PC-3 (cell line): ENCODE results near the gene TMC1.

Experiments used
- CTCF ChIP-seq: fragments of 300-600 bp; sonication (generic); conservative IDR thresholded peaks from 2 replicates; pipeline ENCODE4 v1.5.1; 2017; ENCODE audit warnings: antibody characterized with exemption, low read depth, mild to moderate bottlenecking, low read length
- EZH2phosphoT487 ChIP-seq: fragments of 300-600 bp; sonication (generic); IDR thresholded peaks from 2 replicates; pipeline ENCODE4 v1.6.1; 2018; ENCODE audit warnings: mild to moderate bottlenecking, antibody characterized with exemption, low read length, borderline replicate concordance

DNA sequence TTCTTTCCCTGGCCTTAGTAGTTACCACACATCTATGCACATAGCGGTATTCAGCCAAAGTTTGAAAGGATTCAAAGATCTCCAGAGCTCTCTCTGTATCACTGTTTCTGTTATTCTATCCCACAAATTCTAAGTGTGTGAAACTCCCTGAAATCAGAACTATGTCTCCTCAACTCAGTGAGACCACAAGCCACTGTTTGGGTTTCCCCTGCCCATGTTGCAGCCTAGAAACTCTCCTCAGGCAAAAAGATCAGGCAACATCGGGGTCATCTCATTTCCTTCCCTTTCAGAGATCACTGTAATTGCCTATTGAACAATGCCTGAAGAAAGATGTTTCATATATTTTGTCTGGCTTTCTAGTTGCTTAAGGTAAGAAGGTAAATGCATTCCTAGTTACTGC lies 135.6 kb downstream of the TMC1 start:
- TF ChIP-seq EZH2phosphoT487, result no peak
- no peak for TF ChIP-seq CTCF
